HUDEP-2 (cell line): ENCODE measurements around the gene RINT1.
"Not testable (repeated sequence)": the region's sequence is repeated elsewhere in the genome, so short reads cannot be mapped to it uniquely, and the experiment has no call there.

Experiments used
- DNase-seq, 76 experiments: peaks; one replicate each; lab custom pipeline; 2025; ENCODE audit not compliant: unreplicated experiment in 76 of 76; lab: John Stamatoyannopoulos, UW

RINT1 gene

GRCh38 chr7:105594034-105594433 is 62.0 kb downstream of the RINT1 start:
- no peak for DNase-seq

- DNase-seq = no peak
These were observed 64.9 kb downstream of the RINT1 start for GRCh38 chr7:105596866-105597265.

GRCh38 chr7:105599080-105599479 is 67.1 kb downstream of the RINT1 start:
- DNase-seq = not testable (repeated sequence)

- DNase-seq = no peak
These were observed 67.5 kb downstream of the RINT1 start for GRCh38 chr7:105599551-105599950.

- DNase-seq = no peak
These were observed 68.9 kb downstream of the RINT1 start for GRCh38 chr7:105600720-105601550.

- DNase-seq = no peak
These were observed 70.6 kb downstream of the RINT1 start for GRCh38 chr7:105602325-105603305.

GRCh38 chr7:105610165-105610930 is 78.3 kb downstream of the RINT1 start:
- DNase-seq = no peak

- DNase-seq = no peak
These were observed 80.1 kb downstream of the RINT1 start for GRCh38 chr7:105611856-105612775.

GRCh38 chr7:105612806-105613205 is 80.8 kb downstream of the RINT1 start:
- DNase-seq = no peak

GRCh38 chr7:105613611-105614330 is 81.8 kb downstream of the RINT1 start:
- DNase-seq = no peak

- DNase-seq = no peak
These were observed 82.4 kb downstream of the RINT1 start for GRCh38 chr7:105614341-105614840.
